Measurements from ENCODE around the gene PRPSAP2. TPM values are rescaled to one million over a fixed set of nuclear protein-coding genes. Genes with fewer than 3 reads are reported as not detected.
"Not testable (repeated sequence)": the region's sequence is repeated elsewhere in the genome, so short reads cannot be mapped to it uniquely, and the experiment has no call there.

The PRPSAP2 gene
- total and polyA plus RNA-seq, 2 donors (not counting 1 experiment from before 2014, with no cell fraction given) = 27.1 to 58.8 TPM

- H3K27ac ChIP-seq (ENCODE audit: low read length in 2 of 2); H3K9ac ChIP-seq (ENCODE audit: low read length); H3K4me3 ChIP-seq (ENCODE audit: control extremely low read depth in 1 of 5, extremely low read depth in 1 of 5, insufficient read depth in 1 of 5, low read depth in 2 of 5, low read length in 4 of 5); H3K27me3 Mint-ChIP-seq; H3K27ac Mint-ChIP-seq; H3K4me2 ChIP-seq (replicated peaks; ENCODE audit: low read depth, low read length, poor library complexity, severe bottlenecking); H3K36me3 ChIP-seq (replicated peaks in 1 of 2; ENCODE audit: control extremely low read depth in 1 of 2, control insufficient read depth in 1 of 2, extremely low read depth in 1 of 2, insufficient read depth in 2 of 2, low read length in 1 of 2); H3K79me2 ChIP-seq (ENCODE audit: control insufficient read depth, insufficient read depth, low read length); H2AFZ ChIP-seq (ENCODE audit: insufficient read depth, low read depth, low read length, poor library complexity, severe bottlenecking); H3K4me1 ChIP-seq (ENCODE audit: control insufficient read depth in 2 of 2, insufficient read depth in 2 of 2, low read length in 2 of 2); POLR2A ChIA-PET; H3K9me3 ChIP-seq (ENCODE audit: control extremely low read depth in 1 of 3, control insufficient read depth in 2 of 3, insufficient read depth in 1 of 3, low read length in 2 of 3); H3K4me1 Mint-ChIP-seq; H3K9me3 Mint-ChIP-seq (ENCODE audit: insufficient read depth); H3K27me3 ChIP-seq (replicated peaks in 1 of 4; ENCODE audit: control extremely low read depth in 1 of 4, control insufficient read depth in 3 of 4, insufficient read depth in 4 of 4, low read length in 3 of 4); H4K20me1 ChIP-seq (ENCODE audit: control insufficient read depth, insufficient read depth, low read length, poor library complexity, severe bottlenecking); intact Hi-C loops (cut with micrococcal nuclease); H3K4me3 Mint-ChIP-seq: not testable (repeated sequence)
- ATAC-seq (ENCODE audit: low read depth) = peak; percentile 84
- CTCF ChIA-PET = interaction anchor here (1.0 to 1.4 kb wide), 2 partner anchors 144 to 145 kb away, joined by 3 to 6 read pairs; no protein-coding TSS in a partner anchor
- peak; percentile 72 for DNase-seq
- peak; percentile 80 for TF ChIP-seq CTCF (IDR thresholded peaks at IDR 0.05)
- 60% methylated on average over 2 of the region's 9 CpGs for WGBS (ENCODE audit: insufficient coverage)
Observed at GRCh38 chr17:18816489-18817371, 41.2 kb upstream of the PRPSAP2 start.

GRCh38 chr17:18821430-18821829 lies 36.5 kb upstream of the PRPSAP2 start:
- H2AFZ ChIP-seq (ENCODE audit: insufficient read depth, low read depth, low read length, poor library complexity, severe bottlenecking); H3K27me3 ChIP-seq (replicated peaks in 1 of 4; ENCODE audit: control extremely low read depth in 1 of 4, control insufficient read depth in 3 of 4, insufficient read depth in 4 of 4, low read length in 3 of 4); H3K9me3 Mint-ChIP-seq (ENCODE audit: insufficient read depth); H3K4me2 ChIP-seq (replicated peaks; ENCODE audit: low read depth, low read length, poor library complexity, severe bottlenecking); intact Hi-C loops (cut with micrococcal nuclease); H3K27ac Mint-ChIP-seq; H3K4me3 Mint-ChIP-seq; H3K9me3 ChIP-seq (ENCODE audit: control extremely low read depth in 1 of 3, control insufficient read depth in 2 of 3, insufficient read depth in 1 of 3, low read length in 2 of 3); H3K4me3 ChIP-seq (ENCODE audit: control extremely low read depth in 1 of 5, extremely low read depth in 1 of 5, insufficient read depth in 1 of 5, low read depth in 2 of 5, low read length in 4 of 5); H3K36me3 ChIP-seq (replicated peaks in 1 of 2; ENCODE audit: control extremely low read depth in 1 of 2, control insufficient read depth in 1 of 2, extremely low read depth in 1 of 2, insufficient read depth in 2 of 2, low read length in 1 of 2); H3K4me1 ChIP-seq (ENCODE audit: control insufficient read depth in 2 of 2, insufficient read depth in 2 of 2, low read length in 2 of 2); H3K4me1 Mint-ChIP-seq; H4K20me1 ChIP-seq (ENCODE audit: control insufficient read depth, insufficient read depth, low read length, poor library complexity, severe bottlenecking); POLR2A ChIA-PET; DNase-seq; H3K79me2 ChIP-seq (ENCODE audit: control insufficient read depth, insufficient read depth, low read length); H3K27me3 Mint-ChIP-seq; ATAC-seq (ENCODE audit: low read depth); H3K9ac ChIP-seq (ENCODE audit: low read length); CTCF ChIA-PET; H3K27ac ChIP-seq (ENCODE audit: low read length in 2 of 2): not testable (repeated sequence)
- WGBS (ENCODE audit: insufficient coverage) = no CpG with 5 or more reads among the region's 3 CpGs

GRCh38 chr17:18827613-18828012 lies 30.3 kb upstream of the PRPSAP2 start:
- H3K9ac ChIP-seq (ENCODE audit: low read length); POLR2A ChIA-PET; H3K9me3 Mint-ChIP-seq (ENCODE audit: insufficient read depth); H4K20me1 ChIP-seq (ENCODE audit: control insufficient read depth, insufficient read depth, low read length, poor library complexity, severe bottlenecking); H3K4me3 Mint-ChIP-seq; intact Hi-C loops (cut with micrococcal nuclease); H3K27me3 Mint-ChIP-seq; H3K4me3 ChIP-seq (ENCODE audit: control extremely low read depth in 1 of 5, extremely low read depth in 1 of 5, insufficient read depth in 1 of 5, low read depth in 2 of 5, low read length in 4 of 5); H3K27ac Mint-ChIP-seq; H3K27me3 ChIP-seq (replicated peaks in 1 of 4; ENCODE audit: control extremely low read depth in 1 of 4, control insufficient read depth in 3 of 4, insufficient read depth in 4 of 4, low read length in 3 of 4); ATAC-seq (ENCODE audit: low read depth); H3K4me2 ChIP-seq (replicated peaks; ENCODE audit: low read depth, low read length, poor library complexity, severe bottlenecking); H2AFZ ChIP-seq (ENCODE audit: insufficient read depth, low read depth, low read length, poor library complexity, severe bottlenecking); H3K9me3 ChIP-seq (ENCODE audit: control extremely low read depth in 1 of 3, control insufficient read depth in 2 of 3, insufficient read depth in 1 of 3, low read length in 2 of 3); H3K36me3 ChIP-seq (replicated peaks in 1 of 2; ENCODE audit: control extremely low read depth in 1 of 2, control insufficient read depth in 1 of 2, extremely low read depth in 1 of 2, insufficient read depth in 2 of 2, low read length in 1 of 2); CTCF ChIA-PET; H3K4me1 Mint-ChIP-seq; H3K4me1 ChIP-seq (ENCODE audit: control insufficient read depth in 2 of 2, insufficient read depth in 2 of 2, low read length in 2 of 2); H3K79me2 ChIP-seq (ENCODE audit: control insufficient read depth, insufficient read depth, low read length); H3K27ac ChIP-seq (ENCODE audit: low read length in 2 of 2); DNase-seq: not testable (repeated sequence)
- WGBS (ENCODE audit: insufficient coverage) = no CpG with 5 or more reads among the region's 1 CpG

Data from B cell (primary cell).